Lung (tissue), 12 donors: ENCODE results near the gene GCHFR. TPM values are rescaled to one million over a fixed set of nuclear protein-coding genes. Genes with fewer than 3 reads are reported as not detected.

Experiments
- ATAC-seq: fragments of 200-7000 bp; cut with Tn5 transposase; one replicate; pipeline ENCODE4 v1.9.1; 2020; ENCODE audit warnings: moderate number of reproducible peaks; ENCODE audit not compliant: insufficient read depth, low FRiP score
- DNase-seq, 3 donors: peaks; one replicate each; pipeline ENCODE4 v3.0.0-alpha.2; 2013 to 2017
- H3K27ac ChIP-seq, 2 donors: one replicate each; pipeline ENCODE4 v1.5.1; 2013; ENCODE audit warnings: mild to moderate bottlenecking in 2 of 2, moderate library complexity in 2 of 2, control low read depth in 1 of 2, inconsistent platforms in 1 of 2, low read depth in 1 of 2, low read length in 1 of 2
- H3K27me3 ChIP-seq, 3 donors: one replicate each; pipeline ENCODE4 v1.5.1; 2013; ENCODE audit warnings: low read length in 2 of 3; ENCODE audit not compliant: control insufficient read depth in 3 of 3, insufficient read depth in 3 of 3
- H3K36me3 ChIP-seq, 4 donors: one replicate each; pipeline ENCODE4 v1.5.1; 2013; ENCODE audit warnings: low read length in 4 of 4, mild to moderate bottlenecking in 1 of 4, moderate library complexity in 1 of 4; ENCODE audit not compliant: control insufficient read depth in 4 of 4, insufficient read depth in 4 of 4
- H3K4me1 ChIP-seq, 5 donors: one replicate each; pipeline ENCODE4 v1.5.1; 2013; ENCODE audit warnings: low read length in 5 of 5, mild to moderate bottlenecking in 2 of 5, moderate library complexity in 1 of 5; ENCODE audit not compliant: control insufficient read depth in 5 of 5, insufficient read depth in 5 of 5
- H3K4me3 ChIP-seq: one replicate; pipeline ENCODE4 v1.5.1; 2013; ENCODE audit warnings: mild to moderate bottlenecking, control low read depth, moderate library complexity
- H3K9ac ChIP-seq, 2 donors: one replicate each; pipeline ENCODE4 v1.5.1; 2013; ENCODE audit warnings: low read length in 2 of 2, control low read depth in 1 of 2; ENCODE audit not compliant: insufficient read depth in 1 of 2
- H3K9me3 ChIP-seq, 4 donors: one replicate each; pipeline ENCODE4 v1.5.1; 2013; ENCODE audit warnings: low read length in 3 of 4, mild to moderate bottlenecking in 1 of 4, moderate library complexity in 1 of 4; ENCODE audit not compliant: control insufficient read depth in 4 of 4, insufficient read depth in 3 of 4
- WGBS, 2 donors: extraction: QIAGEN DNeasy Blood & Tissue Kit; methylation state at CpG; one replicate each; pipeline ENCODE4 v1.1.7; 2013; 5-methylcytosine and 5-hydroxymethylcytosine counted together
- polyA plus RNA-seq, 2 donors: library from polyadenylated mRNA; stranded (reverse); fragments of 200-250 nt; gene quantifications; one replicate each; pipeline ENCODE4 v1.2.1, GENCODE V29; 2013
- total RNA-seq, 2 donors: library from RNA; depleted of rRNA in 1 of 2; stranded (reverse); fragments of >200 nt in 1 of 2; gene quantifications; one replicate each; pipeline ENCODE4 v1.2.1, GENCODE V29; 2014 to 2021
- TF ChIP-seq, protein P1 (sequence below): IDR thresholded peaks from 2 replicates; pipeline ENCODE4 v1.5.1; 2012; ENCODE audit warnings: mild to moderate bottlenecking; ENCODE audit errors: control extremely low read depth, extremely low read depth
- donor health status: control.
- donor health status: control.
- donor health status: Bipolar disorder and iron deficiency.
- donor health status: healthy.
- donor health status: DM: yes; HTN: yes; CAD: no.

GCHFR gene
- total and polyA plus RNA-seq, 4 donors: 12.5 to 125 (median 69.6) TPM

DNA sequence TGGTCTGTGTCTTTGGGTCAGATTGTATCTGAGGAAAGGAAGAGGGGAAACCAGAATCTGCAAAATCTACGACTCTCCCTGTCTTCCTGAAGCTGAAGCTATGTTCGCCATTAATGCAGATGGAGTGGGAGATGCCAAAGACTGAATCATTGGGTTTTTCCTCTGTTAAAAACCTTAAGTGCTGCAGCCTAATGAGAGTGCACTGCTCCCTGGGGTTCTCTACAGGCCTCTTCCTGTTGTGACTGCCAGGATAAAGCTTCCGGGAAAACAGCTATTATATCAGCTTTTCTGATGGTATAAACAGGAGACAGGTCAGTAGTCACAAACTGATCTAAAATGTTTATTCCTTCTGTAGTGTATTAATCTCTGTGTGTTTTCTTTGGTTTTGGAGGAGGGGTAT, 32.8 kb upstream of the GCHFR start:
- H3K4me3 ChIP-seq: no peak overlapping the region
- WGBS, 2 donors: 67 to 83% methylated on average over 3 of the region's 3 CpGs
- H3K36me3 ChIP-seq: peaks cover 7 to 18% (median 16%) of the 10 kb centered on the region in 4 donors
- ATAC-seq: no peak
- H3K9ac ChIP-seq: no peak overlapping the region
- no peaks in the 10 kb centered on the region for H3K27me3 ChIP-seq
- no peaks in the 10 kb centered on the region for H3K4me1 ChIP-seq
- no peaks in the 10 kb centered on the region for H3K9me3 ChIP-seq
- H3K27ac ChIP-seq: peak overlapping the region in 1 of 2 donors; percentile 17
- no peak for DNase-seq
- TF ChIP-seq, protein P1, sequence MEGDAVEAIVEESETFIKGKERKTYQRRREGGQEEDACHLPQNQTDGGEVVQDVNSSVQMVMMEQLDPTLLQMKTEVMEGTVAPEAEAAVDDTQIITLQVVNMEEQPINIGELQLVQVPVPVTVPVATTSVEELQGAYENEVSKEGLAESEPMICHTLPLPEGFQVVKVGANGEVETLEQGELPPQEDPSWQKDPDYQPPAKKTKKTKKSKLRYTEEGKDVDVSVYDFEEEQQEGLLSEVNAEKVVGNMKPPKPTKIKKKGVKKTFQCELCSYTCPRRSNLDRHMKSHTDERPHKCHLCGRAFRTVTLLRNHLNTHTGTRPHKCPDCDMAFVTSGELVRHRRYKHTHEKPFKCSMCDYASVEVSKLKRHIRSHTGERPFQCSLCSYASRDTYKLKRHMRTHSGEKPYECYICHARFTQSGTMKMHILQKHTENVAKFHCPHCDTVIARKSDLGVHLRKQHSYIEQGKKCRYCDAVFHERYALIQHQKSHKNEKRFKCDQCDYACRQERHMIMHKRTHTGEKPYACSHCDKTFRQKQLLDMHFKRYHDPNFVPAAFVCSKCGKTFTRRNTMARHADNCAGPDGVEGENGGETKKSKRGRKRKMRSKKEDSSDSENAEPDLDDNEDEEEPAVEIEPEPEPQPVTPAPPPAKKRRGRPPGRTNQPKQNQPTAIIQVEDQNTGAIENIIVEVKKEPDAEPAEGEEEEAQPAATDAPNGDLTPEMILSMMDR: no peak

DNA sequence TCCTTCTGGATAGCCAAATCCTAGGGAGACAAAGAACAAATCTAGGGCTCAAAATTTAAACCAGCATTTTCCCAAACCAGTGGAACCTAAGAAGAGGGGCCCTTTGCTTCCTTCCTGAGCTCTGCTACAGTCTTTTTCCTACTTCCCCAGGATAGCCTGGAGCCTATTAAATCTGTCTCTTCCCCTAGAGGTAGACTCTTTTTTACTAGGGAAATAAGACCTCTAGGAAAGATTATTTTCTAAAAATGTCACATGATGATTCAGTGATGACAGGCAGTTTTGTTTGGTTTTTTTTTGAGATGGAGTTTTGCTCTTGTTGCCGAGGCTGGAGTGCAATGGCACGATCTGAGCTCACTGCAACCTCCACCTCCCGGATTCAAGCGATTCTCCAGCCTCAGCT, 27.3 kb upstream of the GCHFR start:
- H3K9me3 ChIP-seq: no peaks in the 10 kb centered on the region
- TF ChIP-seq, protein P1: no peak
- no peak overlapping the region for H3K27ac ChIP-seq
- no peak overlapping the region for H3K4me3 ChIP-seq
- DNase-seq (no peak), ATAC-seq (no peak)
- H3K9ac ChIP-seq: no peak overlapping the region
- WGBS, 2 donors: 94 to 95% methylated on average over 4 of the region's 4 CpGs
- H3K27me3 ChIP-seq: no peaks in the 10 kb centered on the region
- peaks cover 31 to 36% (median 35%) of the 10 kb centered on the region in 4 donors for H3K36me3 ChIP-seq
- no peaks in the 10 kb centered on the region for H3K4me1 ChIP-seq

DNA sequence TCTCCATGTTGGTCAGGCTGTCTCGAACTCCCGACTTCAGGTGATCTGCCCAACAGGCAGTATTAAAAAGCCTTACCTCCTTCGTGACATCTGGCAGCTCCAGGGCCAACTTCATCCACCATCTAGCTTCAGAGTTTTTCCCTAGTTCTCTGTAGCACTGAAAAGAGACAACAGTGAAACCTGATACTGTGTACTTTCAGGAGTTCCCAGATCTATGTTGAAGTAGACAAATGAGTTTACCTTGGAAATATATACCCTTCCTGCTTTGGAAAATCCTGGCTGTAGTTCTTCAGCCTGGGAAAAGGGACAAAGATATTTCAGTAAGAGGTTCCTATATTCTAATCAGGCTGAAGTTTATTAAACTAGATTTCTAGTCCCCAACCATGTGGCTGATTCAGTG, 26.8 kb upstream of the GCHFR start:
- TF ChIP-seq, protein P1: no peak
- ATAC-seq (no peak), DNase-seq (no peak)
- H3K9ac ChIP-seq: no peak overlapping the region
- no peak overlapping the region for H3K27ac ChIP-seq
- H3K27me3 ChIP-seq: no peaks in the 10 kb centered on the region
- no peak overlapping the region for H3K4me3 ChIP-seq
- peaks cover 31 to 34% (median 32%) of the 10 kb centered on the region in 4 donors for H3K36me3 ChIP-seq
- no peaks in the 10 kb centered on the region for H3K9me3 ChIP-seq
- H3K4me1 ChIP-seq: no peaks in the 10 kb centered on the region
- WGBS, 2 donors: 90 to 96% methylated on average over 3 of the region's 3 CpGs

DNA sequence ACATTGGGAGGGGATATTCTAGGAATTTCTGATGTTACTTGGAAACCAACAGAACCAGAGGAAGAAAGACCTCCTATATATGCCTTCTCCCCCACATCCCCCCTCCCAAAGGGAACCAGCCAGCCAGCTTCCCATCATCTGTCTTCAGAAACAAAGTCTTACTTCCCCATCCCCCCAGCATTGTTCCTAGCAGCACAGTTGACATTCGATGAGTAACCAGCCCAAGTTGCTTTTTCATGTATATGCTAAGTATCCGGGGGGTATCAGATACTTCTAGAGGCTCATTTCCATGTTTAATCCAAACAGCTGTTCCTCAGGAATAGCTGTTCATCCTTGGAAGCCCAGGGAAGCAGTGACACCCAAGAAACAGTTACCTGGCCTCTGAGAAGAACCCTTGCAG, 24.8 kb upstream of the GCHFR start:
- H3K9me3 ChIP-seq: no peaks in the 10 kb centered on the region
- TF ChIP-seq, protein P1: no peak
- no peak for ATAC-seq
- no peak overlapping the region for H3K9ac ChIP-seq
- WGBS, 2 donors: 68 to 69% methylated on average over 2 of the region's 2 CpGs
- no peak overlapping the region for H3K27ac ChIP-seq
- H3K4me1 ChIP-seq: no peaks in the 10 kb centered on the region
- H3K4me3 ChIP-seq: no peak overlapping the region
- H3K36me3 ChIP-seq: peaks cover 33 to 44% (median 38%) of the 10 kb centered on the region in 4 donors
- DNase-seq: no peak
- no peaks in the 10 kb centered on the region for H3K27me3 ChIP-seq
